ENCODE results near the gene PBX1. TPM values are rescaled to one million over a fixed set of nuclear protein-coding genes. Genes with fewer than 3 reads are reported as not detected.

PBX1 gene
- 7.0 and 9.2 TPM in 2 replicates for total RNA-seq

DNA sequence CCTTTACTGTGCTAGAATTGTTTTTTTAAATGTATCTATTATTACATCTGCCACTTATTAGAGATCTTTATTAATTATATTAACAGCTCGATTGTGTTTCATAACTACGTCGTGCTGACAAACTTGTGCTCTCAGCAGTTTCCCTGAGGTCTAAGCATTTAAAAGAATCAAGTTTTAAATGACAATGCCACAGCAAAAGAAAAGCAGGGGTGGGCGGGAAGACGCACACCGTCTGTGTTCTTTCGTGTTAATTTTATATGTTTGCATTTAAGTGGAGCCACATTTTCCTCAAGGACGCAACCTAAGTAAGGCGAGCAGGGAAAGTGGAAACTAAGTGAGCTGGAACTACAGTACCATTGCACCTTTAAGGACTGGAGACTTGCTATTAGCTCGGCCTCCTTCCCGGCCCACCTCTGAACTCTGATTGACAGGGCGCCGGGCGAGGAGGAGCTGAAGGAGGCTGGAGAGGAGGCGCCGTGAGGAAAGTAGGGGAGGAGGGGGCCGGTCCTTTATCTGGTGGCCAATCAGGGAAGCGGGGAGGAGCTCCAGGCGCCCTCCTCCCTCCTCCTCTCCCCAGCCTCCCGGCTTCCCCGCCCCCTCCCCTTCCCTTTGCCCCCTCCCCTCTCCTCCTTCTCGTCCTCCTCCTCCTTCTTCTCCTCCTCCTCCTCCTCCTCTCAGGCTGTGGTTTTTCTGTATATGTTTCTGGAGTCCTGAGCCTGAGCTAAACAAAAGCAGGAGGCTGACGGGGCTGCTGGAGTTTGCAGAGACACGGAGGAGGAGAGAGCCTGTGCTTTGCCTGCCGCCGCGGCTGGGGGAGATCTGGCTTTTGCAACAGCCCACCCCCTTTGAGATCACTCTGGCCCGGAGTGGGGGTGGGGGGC is at the start of gene PBX1:
Gene PBX1 (plus strand): TSS at position 724 of the 881 bp plus-strand sequence.

Small RNAs within 50 kb of the gene (small RNA-seq; reads per million reads assigned to genes)
- gene RF00017 (not detected), gene RF00019 (not detected), gene RNU6-171P (not detected)
